SK-N-SH (cell line): ENCODE measurements around the gene CRYBG1. TPM values are rescaled to one million over a fixed set of nuclear protein-coding genes. Genes with fewer than 3 reads are reported as not detected.

Experiments used
- CTCF ChIA-PET: fragments of 300-600, 350-600 bp; formaldehyde crosslinking; extraction: SDS; loops from one replicate; lab custom pipeline; 2021; lab: Yijun Ruan, JAX
- POLR2A ChIA-PET: fragments of 350-600 bp; sonication (Branson Sonifier 250); formaldehyde crosslinking; extraction: SDS; loops from one replicate; lab custom pipeline; 2020; ENCODE audit warnings: antibody characterized with exemption, inconsistent platforms; lab: Yijun Ruan, JAX
- DNase-seq: peaks from one replicate; pipeline ENCODE4 v3.0.0; 2012
- H2AFZ ChIP-seq: fragments of 200-600 bp; sonication (generic); 2 replicates; pipeline ENCODE4 v1.8.1; 2016; ENCODE audit warnings: antibody characterized with exemption, mild to moderate bottlenecking, low read depth
- H3F3A ChIP-seq: fragments of 200-600 bp; sonication (generic); replicated peaks from 2 replicates; pipeline ENCODE3; 2016; ENCODE audit warnings: antibody characterized with exemption, mild to moderate bottlenecking; ENCODE audit not compliant: insufficient read depth
- H3K27ac ChIP-seq, 2 experiments: fragments of 200-500 bp in 1 of 2; fragments of 200-600 bp in 1 of 2; sonication (Bioruptor generic) in 1 of 2; sonication (generic), shearing (Covaris generic) in 1 of 2; 2 replicates each; pipeline versions ENCODE4 v1.5.1 to v1.6.1; 2014 to 2016; ENCODE audit warnings: low read depth in 2 of 2, inconsistent platforms in 1 of 2, low read length in 1 of 2, mild to moderate bottlenecking in 1 of 2, mixed read lengths in 1 of 2
- H3K27me3 ChIP-seq: fragments of 200-600 bp; sonication (generic), shearing (Covaris generic); 2 replicates; pipeline ENCODE4 v1.6.1; 2016; ENCODE audit warnings: mixed run types; ENCODE audit not compliant: insufficient read depth
- H3K36me3 ChIP-seq, 2 experiments: fragments of 200-500 bp in 1 of 2; fragments of 200-600 bp in 1 of 2; sonication (Bioruptor generic) in 1 of 2; sonication (generic) in 1 of 2; replicated peaks in 1 of 2; 2 replicates each; pipeline versions ENCODE3 to v1.5.1; 2014 to 2016; ENCODE audit warnings: low read length in 1 of 2, mild to moderate bottlenecking in 1 of 2; ENCODE audit not compliant: insufficient read depth in 2 of 2, control insufficient read depth in 1 of 2
- H3K4me1 ChIP-seq, 2 experiments: fragments of 200-500 bp in 1 of 2; fragments of 200-600 bp in 1 of 2; sonication (Bioruptor generic) in 1 of 2; sonication (generic), shearing (Covaris generic) in 1 of 2; 2 replicates each; pipeline versions ENCODE4 v1.5.1 to v1.6.1; 2014 to 2016; ENCODE audit warnings: low read depth in 1 of 2, low read length in 1 of 2, mixed run types in 1 of 2; ENCODE audit not compliant: insufficient read depth in 2 of 2, control insufficient read depth in 1 of 2
- H3K4me2 ChIP-seq: fragments of 200-600 bp; sonication (generic), shearing (Covaris generic); 2 replicates; pipeline ENCODE4 v1.6.1; 2017; ENCODE audit warnings: mixed run types
- H3K4me3 ChIP-seq, 2 experiments: fragments of 200-500 bp in 1 of 2; fragments of 200-600 bp in 1 of 2; sonication (Bioruptor generic) in 1 of 2; sonication (generic), shearing (Covaris generic) in 1 of 2; 2 replicates each; pipeline versions ENCODE4 v1.5.1 to v1.8.1; 2014 to 2016; ENCODE audit warnings: low read depth in 2 of 2, inconsistent platforms in 1 of 2, low read length in 1 of 2, mild to moderate bottlenecking in 1 of 2, mixed read lengths in 1 of 2, moderate library complexity in 1 of 2
- H3K79me2 ChIP-seq: fragments of 200-600 bp; sonication (generic); 2 replicates; pipeline ENCODE4 v1.8.1; 2017; ENCODE audit warnings: mild to moderate bottlenecking; ENCODE audit not compliant: insufficient read depth
- H3K9ac ChIP-seq: fragments of 200-600 bp; sonication (generic); 2 replicates; pipeline ENCODE4 v1.6.1; 2017; ENCODE audit warnings: mixed run types
- H3K9me2 ChIP-seq: fragments of 200-600 bp; sonication (generic); 2 replicates; pipeline ENCODE4 v1.6.1; 2017; ENCODE audit warnings: mixed run types
- H3K9me3 ChIP-seq: fragments of 200-600 bp; sonication (generic); 2 replicates; pipeline ENCODE4 v1.6.1; 2017; ENCODE audit warnings: mixed run types, mild to moderate bottlenecking, moderate library complexity
- H4K20me1 ChIP-seq: fragments of 200-600 bp; sonication (generic); 2 replicates; pipeline ENCODE4 v1.6.1; 2017; ENCODE audit warnings: mild to moderate bottlenecking, mixed run types; ENCODE audit not compliant: insufficient read depth
- EZH2phosphoT487 ChIP-seq: fragments of 200-600 bp; sonication (generic); IDR thresholded peaks from 2 replicates; pipeline ENCODE4 v1.6.1; 2017; ENCODE audit warnings: low read depth, mixed run types, mild to moderate bottlenecking, antibody characterized with exemption, moderate library complexity, borderline replicate concordance
- FOSL2 ChIP-seq: IDR thresholded peaks from 2 replicates; pipeline ENCODE4 v1.4.0; 2012; ENCODE audit warnings: low read depth, mild to moderate bottlenecking, moderate library complexity, borderline replicate concordance
- GABPA ChIP-seq: IDR thresholded peaks from 2 replicates; pipeline ENCODE4 v1.4.0; 2012; ENCODE audit warnings: low read depth, mild to moderate bottlenecking
- JUND ChIP-seq: IDR thresholded peaks from 2 replicates; pipeline ENCODE4 v1.4.0; 2012
- MAX ChIP-seq: IDR thresholded peaks from 2 replicates; pipeline ENCODE4 v1.4.0; 2012; ENCODE audit warnings: low read depth
- MXI1 ChIP-seq: IDR thresholded peaks from 2 replicates; pipeline ENCODE4 v1.6.1; 2012; ENCODE audit warnings: mild to moderate bottlenecking, low read depth, low read length, improper control_type of control experiment
- NRF1 ChIP-seq: IDR thresholded peaks from 2 replicates; pipeline ENCODE4 v1.6.1; 2012; ENCODE audit warnings: low read depth, mild to moderate bottlenecking, low read length
- POLR2AphosphoS5 ChIP-seq: IDR thresholded peaks from 2 replicates; pipeline ENCODE4 v1.6.1; 2012; ENCODE audit warnings: low read depth, low read length
- RAD21 ChIP-seq: IDR thresholded peaks from 2 replicates; pipeline ENCODE4 v1.6.1; 2012; ENCODE audit warnings: mild to moderate bottlenecking, low read length
- SIN3A ChIP-seq: IDR thresholded peaks from 2 replicates; pipeline ENCODE4 v1.6.1; 2012; ENCODE audit warnings: low read depth, mild to moderate bottlenecking, low read length, moderate library complexity, borderline replicate concordance
- SMC3 ChIP-seq: IDR thresholded peaks from 2 replicates; pipeline ENCODE4 v1.6.1; 2012; ENCODE audit warnings: low read depth, low read length, improper control_type of control experiment
- TAF1 ChIP-seq: IDR thresholded peaks from 2 replicates; pipeline ENCODE4 v1.6.1; 2012; ENCODE audit warnings: low read depth, mild to moderate bottlenecking, low read length, moderate library complexity, borderline replicate concordance
- TEAD4 ChIP-seq: IDR thresholded peaks from 2 replicates; pipeline ENCODE4 v1.4.0; 2012; ENCODE audit warnings: mild to moderate bottlenecking, borderline replicate concordance; ENCODE audit not compliant: insufficient read depth
- USF1 ChIP-seq: IDR thresholded peaks from 2 replicates; pipeline ENCODE4 v1.4.0; 2012; ENCODE audit warnings: low read depth, borderline replicate concordance
- YY1 ChIP-seq: IDR thresholded peaks from 2 replicates; pipeline ENCODE4 v1.4.0; 2012; ENCODE audit warnings: low read depth, mild to moderate bottlenecking
- ZBTB33 ChIP-seq: IDR thresholded peaks from 2 replicates; pipeline ENCODE4 v1.4.0; 2012; ENCODE audit warnings: low read depth, borderline replicate concordance
- WGBS: methylation state at CpG from one replicate; pipeline ENCODE4 v1.1.6; 2017; ENCODE audit warnings: low lambda C conversion rate; 5-methylcytosine and 5-hydroxymethylcytosine counted together
- polyA plus RNA-seq, 3 experiments: library from polyadenylated mRNA; depleted of rRNA; stranded (reverse); fragments of >200 nt; gene quantifications; 2 replicates each; pipeline ENCODE4 v1.2.3, GENCODE V29; 2012
- TF ChIP-seq, protein P1 (sequence below): fragments of 200-600 bp; sonication (generic); IDR thresholded peaks from 2 replicates; pipeline ENCODE4 v1.6.1; 2017; ENCODE audit warnings: antibody characterized with exemption, mild to moderate bottlenecking, moderate library complexity
- TF ChIP-seq, protein P2 (sequence below): IDR thresholded peaks from 2 replicates; pipeline ENCODE4; 2012

Gene CRYBG1
- polyA plus RNA-seq, 1 of the 3 experiments (the other 2 are of a cell fraction) = 13.8 TPM

DNA sequence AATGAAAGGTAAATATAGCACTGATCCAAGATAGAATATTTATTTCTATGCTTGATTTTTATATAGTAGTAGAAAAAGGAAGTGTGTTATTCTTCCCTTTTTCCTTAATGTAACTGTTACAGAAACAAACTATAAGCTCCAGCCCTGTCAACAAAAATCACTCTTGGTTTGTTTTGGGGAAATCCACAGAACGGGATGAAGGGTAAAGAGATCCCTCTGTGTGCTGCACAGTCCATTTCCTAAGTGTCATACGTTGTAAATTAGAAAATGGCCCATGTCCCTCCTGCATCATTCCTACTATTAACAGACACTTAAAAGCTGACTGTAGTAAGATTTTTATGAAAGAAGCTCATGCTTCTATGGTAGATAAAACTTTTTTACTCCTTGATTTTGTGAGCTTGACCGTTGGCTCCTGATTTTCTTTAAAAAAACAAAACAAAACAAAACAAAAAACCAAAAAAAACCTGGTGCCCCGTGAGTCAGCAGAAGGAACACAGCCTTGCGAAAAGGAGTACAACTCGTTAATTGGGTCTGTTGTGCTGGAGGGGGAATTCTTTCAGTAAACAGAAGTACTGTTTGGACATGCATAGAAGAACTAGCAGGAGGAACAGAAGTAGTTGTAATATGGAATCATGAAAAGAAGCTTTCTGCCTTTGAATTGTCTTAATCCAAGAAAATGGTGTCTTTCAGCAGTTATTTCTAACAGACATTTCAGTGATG is 201.3 kb downstream of the CRYBG1 start (continued):
- TF ChIP-seq EZH2phosphoT487 (no peak), USF1 (no peak), MAX (no peak), ZBTB33 (no peak), JUND (no peak), NRF1 (no peak), TAF1 (no peak), FOSL2 (no peak)
- TF ChIP-seq, protein P1, sequence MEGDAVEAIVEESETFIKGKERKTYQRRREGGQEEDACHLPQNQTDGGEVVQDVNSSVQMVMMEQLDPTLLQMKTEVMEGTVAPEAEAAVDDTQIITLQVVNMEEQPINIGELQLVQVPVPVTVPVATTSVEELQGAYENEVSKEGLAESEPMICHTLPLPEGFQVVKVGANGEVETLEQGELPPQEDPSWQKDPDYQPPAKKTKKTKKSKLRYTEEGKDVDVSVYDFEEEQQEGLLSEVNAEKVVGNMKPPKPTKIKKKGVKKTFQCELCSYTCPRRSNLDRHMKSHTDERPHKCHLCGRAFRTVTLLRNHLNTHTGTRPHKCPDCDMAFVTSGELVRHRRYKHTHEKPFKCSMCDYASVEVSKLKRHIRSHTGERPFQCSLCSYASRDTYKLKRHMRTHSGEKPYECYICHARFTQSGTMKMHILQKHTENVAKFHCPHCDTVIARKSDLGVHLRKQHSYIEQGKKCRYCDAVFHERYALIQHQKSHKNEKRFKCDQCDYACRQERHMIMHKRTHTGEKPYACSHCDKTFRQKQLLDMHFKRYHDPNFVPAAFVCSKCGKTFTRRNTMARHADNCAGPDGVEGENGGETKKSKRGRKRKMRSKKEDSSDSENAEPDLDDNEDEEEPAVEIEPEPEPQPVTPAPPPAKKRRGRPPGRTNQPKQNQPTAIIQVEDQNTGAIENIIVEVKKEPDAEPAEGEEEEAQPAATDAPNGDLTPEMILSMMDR = no peak
- TF ChIP-seq, protein P2, sequence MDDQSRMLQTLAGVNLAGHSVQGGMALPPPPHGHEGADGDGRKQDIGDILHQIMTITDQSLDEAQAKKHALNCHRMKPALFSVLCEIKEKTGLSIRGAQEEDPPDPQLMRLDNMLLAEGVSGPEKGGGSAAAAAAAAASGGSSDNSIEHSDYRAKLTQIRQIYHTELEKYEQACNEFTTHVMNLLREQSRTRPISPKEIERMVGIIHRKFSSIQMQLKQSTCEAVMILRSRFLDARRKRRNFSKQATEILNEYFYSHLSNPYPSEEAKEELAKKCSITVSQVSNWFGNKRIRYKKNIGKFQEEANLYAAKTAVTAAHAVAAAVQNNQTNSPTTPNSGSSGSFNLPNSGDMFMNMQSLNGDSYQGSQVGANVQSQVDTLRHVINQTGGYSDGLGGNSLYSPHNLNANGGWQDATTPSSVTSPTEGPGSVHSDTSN = no peak

DNA sequence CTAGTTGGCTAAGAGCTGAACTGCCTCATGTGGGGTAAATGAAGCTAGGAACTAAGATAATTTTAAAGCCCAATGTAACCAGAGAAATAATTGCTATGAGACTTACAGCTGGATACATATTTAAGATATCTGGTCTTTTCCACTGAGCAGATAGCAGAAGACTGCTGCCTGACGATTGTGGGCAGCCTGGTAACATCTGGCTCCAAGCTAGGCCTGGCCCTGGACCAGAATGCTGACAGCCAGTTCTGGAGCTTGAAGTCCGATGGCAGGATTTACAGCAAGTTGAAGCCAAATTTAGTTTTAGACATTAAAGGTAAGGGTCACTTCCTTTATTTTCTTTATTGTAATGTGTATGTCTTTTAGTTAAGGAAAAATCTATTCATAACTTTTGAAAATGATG is 203.1 kb downstream of the CRYBG1 start:
- H3K9me2 ChIP-seq = no peaks in the 10 kb centered on the region
- H3K4me3 ChIP-seq = no peak overlapping the region
- H3K4me1 ChIP-seq = peaks cover 0 to 11% of the 10 kb centered on the region in 2 experiments; a peak in 3 of 4 replicates
- no peak overlapping the region for H3K4me2 ChIP-seq
- no peak for TF ChIP-seq ZBTB33
- no peak for TF ChIP-seq SMC3
- no peak for TF ChIP-seq SIN3A
- TF ChIP-seq TEAD4 = no peak
- no peak for TF ChIP-seq POLR2AphosphoS5
- TF ChIP-seq TAF1 = no peak
- TF ChIP-seq, protein P2 = no peak
- no peak for TF ChIP-seq YY1
- no peak for TF ChIP-seq RAD21
- no peak for TF ChIP-seq GABPA
- no peak for TF ChIP-seq MXI1
- H3K27ac ChIP-seq = no peak overlapping the region
- no peak overlapping the region for H3K9ac ChIP-seq
- ChIA-PET CTCF (interaction anchor here (0.7 to 10.4 kb wide), 12 partner anchors 11 to 1092 kb away, joined by 3 to 85 read pairs (median 4); partner anchors contain the start of gene CRYBG1), POLR2A (no interaction called here)
- no peaks in the 10 kb centered on the region for H3K79me2 ChIP-seq
- no peaks in the 10 kb centered on the region for H3K9me3 ChIP-seq
- H3F3A ChIP-seq = peaks cover 25% of the 10 kb centered on the region
- H2AFZ ChIP-seq = no peak overlapping the region
- no peak for DNase-seq
- WGBS = 75% methylated on average over 2 of the region's 2 CpGs
- no peaks in the 10 kb centered on the region for H4K20me1 ChIP-seq
- peaks cover 45 to 55% of the 10 kb centered on the region in 2 experiments for H3K36me3 ChIP-seq
- no peaks in the 10 kb centered on the region for H3K27me3 ChIP-seq
